ENCODE results near the gene ZIC5.

ZIC5 gene

GRCh38 chr13:99987154-99988019 lies 15.8 kb upstream of the ZIC5 start:
- Histone ChIP-seq H3K27me3 (ENCODE audit: control insufficient read depth in 5 of 5, insufficient read depth in 4 of 5, low read length in 5 of 5) (peaks cover 78 to 94% (median 90%) of the 10 kb centered on the region in 5 donors), H3K4me3 (ENCODE audit: low read depth in 1 of 5, low read length in 5 of 5) (no peak overlapping the region), H3K27ac (ENCODE audit: low read depth, low read length) (no peak overlapping the region), H3K4me1 (ENCODE audit: control insufficient read depth in 5 of 5, insufficient read depth in 5 of 5, low read length in 5 of 5) (peaks cover 0 to 30% (median 23%) of the 10 kb centered on the region in 5 donors), H3K9ac (ENCODE audit: low read length in 5 of 5) (no peak overlapping the region), H3K36me3 (ENCODE audit: control insufficient read depth in 5 of 5, insufficient read depth in 5 of 5, low read length in 5 of 5) (no peaks in the 10 kb centered on the region), H3K9me3 (ENCODE audit: control insufficient read depth in 5 of 5, low read length in 5 of 5) (no peaks in the 10 kb centered on the region)

DNA sequence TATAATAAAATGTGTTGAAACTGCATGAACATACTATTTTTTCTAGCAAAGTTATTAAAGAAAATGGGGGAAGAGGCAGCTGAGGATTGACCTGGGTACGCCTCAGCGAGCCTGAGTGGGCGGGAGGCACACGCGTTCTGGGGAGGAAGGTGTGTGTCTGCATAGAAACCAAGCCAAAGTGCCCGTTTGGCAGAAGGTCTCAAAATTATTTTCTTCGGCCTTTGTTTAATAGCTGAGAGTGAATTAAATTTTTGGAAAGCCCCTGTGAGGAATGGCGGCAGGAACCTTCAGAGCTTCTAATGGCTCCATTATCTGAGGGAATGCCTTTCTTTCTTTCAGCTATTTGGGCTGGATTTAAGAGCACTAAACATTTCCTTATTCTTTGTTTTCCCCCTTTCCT lies 15.2 kb upstream of the ZIC5 start:
- no peaks in the 10 kb centered on the region for H3K36me3 ChIP-seq (ENCODE audit: control insufficient read depth in 5 of 5, insufficient read depth in 5 of 5, low read length in 5 of 5)
- no peaks in the 10 kb centered on the region for H3K9me3 ChIP-seq (ENCODE audit: control insufficient read depth in 5 of 5, low read length in 5 of 5)
- H3K4me3 ChIP-seq (ENCODE audit: low read depth in 1 of 5, low read length in 5 of 5): no peak overlapping the region
- peaks cover 72 to 88% (median 86%) of the 10 kb centered on the region in 5 donors for H3K27me3 ChIP-seq (ENCODE audit: control insufficient read depth in 5 of 5, insufficient read depth in 4 of 5, low read length in 5 of 5)
- H3K27ac ChIP-seq (ENCODE audit: low read depth, low read length): no peak overlapping the region
- H3K9ac ChIP-seq (ENCODE audit: low read length in 5 of 5): no peak overlapping the region
- peaks cover 0 to 36% (median 23%) of the 10 kb centered on the region in 5 donors for H3K4me1 ChIP-seq (ENCODE audit: control insufficient read depth in 5 of 5, insufficient read depth in 5 of 5, low read length in 5 of 5)

DNA sequence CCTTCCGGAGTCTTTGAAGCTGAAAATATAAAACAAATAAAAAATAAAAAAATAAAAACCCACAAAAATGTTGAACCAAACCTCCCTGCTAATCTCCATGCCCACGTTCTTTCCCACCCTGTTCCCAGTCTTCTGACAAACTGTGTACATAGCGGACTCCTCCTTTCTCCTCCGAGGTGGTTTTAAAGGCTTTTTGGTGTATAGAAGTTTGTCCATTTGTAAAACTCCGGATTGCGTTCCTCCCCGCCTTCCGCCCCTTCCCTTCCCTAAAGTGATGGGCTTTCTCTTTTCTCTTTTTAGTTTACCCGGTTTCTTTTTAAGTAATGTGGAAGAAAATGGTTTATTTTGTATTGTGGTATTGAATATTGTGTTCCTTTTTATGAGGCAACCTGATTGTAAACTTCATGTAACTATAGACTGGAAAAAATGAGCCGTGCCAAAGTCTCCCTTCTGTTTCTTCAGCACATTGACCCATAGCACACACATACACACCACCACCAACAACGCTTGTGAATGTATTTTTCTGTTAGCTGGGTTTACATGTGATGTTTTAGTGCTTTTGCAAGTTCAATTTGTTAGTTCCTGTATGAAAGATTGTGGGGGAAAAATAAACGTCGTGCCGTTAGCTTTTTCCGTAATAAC lies 14.4 kb upstream of the ZIC5 start:
- Histone ChIP-seq H3K36me3 (ENCODE audit: control insufficient read depth in 5 of 5, insufficient read depth in 5 of 5, low read length in 5 of 5) (no peaks in the 10 kb centered on the region), H3K27me3 (ENCODE audit: control insufficient read depth in 5 of 5, insufficient read depth in 4 of 5, low read length in 5 of 5) (peaks cover 65 to 84% (median 80%) of the 10 kb centered on the region in 5 donors), H3K4me3 (ENCODE audit: low read depth in 1 of 5, low read length in 5 of 5) (no peak overlapping the region), H3K4me1 (ENCODE audit: control insufficient read depth in 5 of 5, insufficient read depth in 5 of 5, low read length in 5 of 5) (peaks cover 0 to 41% (median 23%) of the 10 kb centered on the region in 5 donors), H3K9me3 (ENCODE audit: control insufficient read depth in 5 of 5, low read length in 5 of 5) (no peaks in the 10 kb centered on the region), H3K9ac (ENCODE audit: low read length in 5 of 5) (no peak overlapping the region), H3K27ac (ENCODE audit: low read depth, low read length) (no peak overlapping the region)

DNA sequence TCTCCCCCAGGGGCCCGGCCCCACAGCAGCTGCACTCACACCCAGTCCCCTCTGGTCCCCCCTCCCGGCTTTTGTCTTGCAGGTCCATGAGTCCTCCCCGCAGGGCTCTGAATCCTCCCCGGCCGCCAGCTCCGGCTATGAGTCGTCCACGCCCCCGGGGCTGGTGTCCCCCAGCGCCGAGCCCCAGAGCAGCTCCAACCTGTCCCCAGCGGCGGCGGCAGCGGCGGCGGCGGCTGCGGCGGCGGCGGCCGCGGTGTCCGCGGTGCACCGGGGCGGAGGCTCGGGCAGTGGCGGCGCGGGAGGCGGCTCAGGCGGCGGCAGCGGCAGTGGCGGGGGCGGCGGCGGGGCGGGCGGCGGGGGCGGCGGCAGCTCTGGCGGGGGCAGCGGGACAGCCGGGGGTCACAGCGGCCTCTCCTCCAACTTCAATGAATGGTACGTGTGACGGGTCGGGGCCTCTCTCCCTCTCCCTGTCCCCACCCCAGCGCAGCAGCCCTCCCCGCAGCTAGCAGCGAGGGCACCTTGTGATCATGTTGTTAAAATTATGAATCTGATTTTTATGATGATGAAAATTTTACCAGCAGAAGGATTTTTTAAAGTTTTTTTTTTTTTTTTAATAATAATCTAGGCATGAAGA lies 13.8 kb upstream of the ZIC5 start:
- Histone ChIP-seq H3K4me3 (ENCODE audit: low read depth in 1 of 5, low read length in 5 of 5) (no peak overlapping the region), H3K27me3 (ENCODE audit: control insufficient read depth in 5 of 5, insufficient read depth in 4 of 5, low read length in 5 of 5) (peaks cover 59 to 77% (median 74%) of the 10 kb centered on the region in 5 donors)

GRCh38 chr13:99984461-99985240 lies 13.1 kb upstream of the ZIC5 start:
- Histone ChIP-seq H3K4me3 (ENCODE audit: low read depth in 1 of 5, low read length in 5 of 5) (no peak overlapping the region), H3K27ac (ENCODE audit: low read depth, low read length) (no peak overlapping the region), H3K36me3 (ENCODE audit: control insufficient read depth in 5 of 5, insufficient read depth in 5 of 5, low read length in 5 of 5) (no peaks in the 10 kb centered on the region), H3K9me3 (ENCODE audit: control insufficient read depth in 5 of 5, low read length in 5 of 5) (no peaks in the 10 kb centered on the region), H3K4me1 (ENCODE audit: control insufficient read depth in 5 of 5, insufficient read depth in 5 of 5, low read length in 5 of 5) (peaks cover 0 to 38% (median 23%) of the 10 kb centered on the region in 5 donors), H3K9ac (ENCODE audit: low read length in 5 of 5) (no peak overlapping the region), H3K27me3 (ENCODE audit: control insufficient read depth in 5 of 5, insufficient read depth in 4 of 5, low read length in 5 of 5) (peaks cover 59 to 77% (median 74%) of the 10 kb centered on the region in 5 donors)

More for the DNA sequence above, 13.8 kb upstream of the ZIC5 start:
- Histone ChIP-seq H3K9me3 (ENCODE audit: control insufficient read depth in 5 of 5, low read length in 5 of 5) (no peaks in the 10 kb centered on the region), H3K27ac (ENCODE audit: low read depth, low read length) (no peak overlapping the region), H3K9ac (ENCODE audit: low read length in 5 of 5) (no peak overlapping the region), H3K36me3 (ENCODE audit: control insufficient read depth in 5 of 5, insufficient read depth in 5 of 5, low read length in 5 of 5) (no peaks in the 10 kb centered on the region), H3K4me1 (ENCODE audit: control insufficient read depth in 5 of 5, insufficient read depth in 5 of 5, low read length in 5 of 5) (peaks cover 0 to 38% (median 23%) of the 10 kb centered on the region in 5 donors)

GRCh38 chr13:99983499-99984401 lies 12.2 kb upstream of the ZIC5 start:
- Histone ChIP-seq H3K36me3 (ENCODE audit: control insufficient read depth in 5 of 5, insufficient read depth in 5 of 5, low read length in 5 of 5) (no peaks in the 10 kb centered on the region), H3K27me3 (ENCODE audit: control insufficient read depth in 5 of 5, insufficient read depth in 4 of 5, low read length in 5 of 5) (peaks cover 60 to 77% (median 73%) of the 10 kb centered on the region in 5 donors), H3K4me1 (ENCODE audit: control insufficient read depth in 5 of 5, insufficient read depth in 5 of 5, low read length in 5 of 5) (peaks cover 0 to 35% (median 22%) of the 10 kb centered on the region in 5 donors), H3K27ac (ENCODE audit: low read depth, low read length) (no peak overlapping the region), H3K9me3 (ENCODE audit: control insufficient read depth in 5 of 5, low read length in 5 of 5) (no peaks in the 10 kb centered on the region), H3K4me3 (ENCODE audit: low read depth in 1 of 5, low read length in 5 of 5) (no peak overlapping the region), H3K9ac (ENCODE audit: low read length in 5 of 5) (no peak overlapping the region)

DNA sequence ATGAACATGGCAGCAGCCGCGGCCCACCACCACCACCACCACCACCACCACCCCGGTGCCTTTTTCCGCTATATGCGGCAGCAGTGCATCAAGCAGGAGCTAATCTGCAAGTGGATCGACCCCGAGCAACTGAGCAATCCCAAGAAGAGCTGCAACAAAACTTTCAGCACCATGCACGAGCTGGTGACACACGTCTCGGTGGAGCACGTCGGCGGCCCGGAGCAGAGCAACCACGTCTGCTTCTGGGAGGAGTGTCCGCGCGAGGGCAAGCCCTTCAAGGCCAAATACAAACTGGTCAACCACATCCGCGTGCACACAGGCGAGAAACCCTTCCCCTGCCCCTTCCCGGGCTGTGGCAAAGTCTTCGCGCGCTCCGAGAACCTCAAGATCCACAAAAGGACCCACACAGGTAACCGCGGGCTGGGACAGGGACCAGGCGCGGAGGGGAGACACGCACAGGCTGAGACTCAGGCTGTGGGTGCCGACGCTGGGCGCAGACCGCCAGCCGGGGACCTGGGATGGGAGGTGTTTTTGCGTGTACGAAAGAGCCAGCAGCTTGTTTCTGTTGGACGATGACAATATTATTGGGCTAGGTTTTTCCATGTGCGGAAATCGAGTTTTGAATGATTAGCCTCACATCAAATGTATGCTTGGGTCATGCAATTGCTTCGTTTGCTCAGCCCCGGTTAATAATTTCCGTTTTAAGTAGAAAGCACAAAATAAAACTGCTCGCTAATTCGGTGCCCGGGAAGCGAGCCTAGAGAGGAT lies 11.3 kb upstream of the ZIC5 start:
- H3K27me3 ChIP-seq (ENCODE audit: control insufficient read depth in 5 of 5, insufficient read depth in 4 of 5, low read length in 5 of 5): peaks cover 61 to 78% (median 75%) of the 10 kb centered on the region in 5 donors
- no peaks in the 10 kb centered on the region for H3K9me3 ChIP-seq (ENCODE audit: control insufficient read depth in 5 of 5, low read length in 5 of 5)
- no peaks in the 10 kb centered on the region for H3K36me3 ChIP-seq (ENCODE audit: control insufficient read depth in 5 of 5, insufficient read depth in 5 of 5, low read length in 5 of 5)
- H3K4me1 ChIP-seq (ENCODE audit: control insufficient read depth in 5 of 5, insufficient read depth in 5 of 5, low read length in 5 of 5): peaks cover 0 to 39% (median 22%) of the 10 kb centered on the region in 5 donors
- H3K9ac ChIP-seq (ENCODE audit: low read length in 5 of 5): no peak overlapping the region
- no peak overlapping the region for H3K27ac ChIP-seq (ENCODE audit: low read depth, low read length)
- H3K4me3 ChIP-seq (ENCODE audit: low read depth in 1 of 5, low read length in 5 of 5): peak overlapping the region in 1 of 5 donors; percentile 59

DNA sequence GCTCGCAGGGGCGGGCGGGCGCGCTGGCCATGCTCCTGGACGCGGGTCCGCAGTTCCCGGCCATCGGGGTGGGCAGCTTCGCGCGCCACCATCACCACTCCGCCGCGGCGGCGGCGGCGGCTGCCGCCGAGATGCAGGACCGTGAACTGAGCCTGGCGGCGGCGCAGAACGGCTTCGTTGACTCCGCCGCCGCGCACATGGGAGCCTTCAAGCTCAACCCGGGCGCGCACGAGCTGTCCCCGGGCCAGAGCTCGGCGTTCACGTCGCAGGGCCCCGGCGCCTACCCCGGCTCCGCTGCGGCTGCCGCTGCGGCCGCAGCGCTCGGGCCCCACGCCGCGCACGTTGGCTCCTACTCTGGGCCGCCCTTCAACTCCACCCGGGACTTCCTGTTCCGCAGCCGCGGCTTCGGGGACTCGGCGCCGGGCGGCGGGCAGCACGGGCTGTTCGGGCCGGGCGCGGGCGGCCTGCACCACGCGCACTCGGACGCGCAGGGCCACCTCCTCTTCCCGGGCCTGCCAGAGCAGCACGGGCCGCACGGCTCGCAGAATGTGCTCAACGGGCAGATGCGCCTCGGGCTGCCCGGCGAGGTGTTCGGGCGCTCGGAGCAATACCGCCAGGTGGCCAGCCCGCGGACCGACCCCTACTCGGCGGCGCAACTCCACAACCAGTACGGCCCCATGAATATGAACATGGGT lies 10.6 kb upstream of the ZIC5 start:
- Histone ChIP-seq H3K36me3 (ENCODE audit: control insufficient read depth in 5 of 5, insufficient read depth in 5 of 5, low read length in 5 of 5) (no peaks in the 10 kb centered on the region), H3K27ac (ENCODE audit: low read depth, low read length) (no peak overlapping the region), H3K9ac (ENCODE audit: low read length in 5 of 5) (no peak overlapping the region), H3K9me3 (ENCODE audit: control insufficient read depth in 5 of 5, low read length in 5 of 5) (no peaks in the 10 kb centered on the region), H3K4me3 (ENCODE audit: low read depth in 1 of 5, low read length in 5 of 5) (peak overlapping the region in 3 of 5 donors; percentile 22 to 59 (median 37)), H3K27me3 (ENCODE audit: control insufficient read depth in 5 of 5, insufficient read depth in 4 of 5, low read length in 5 of 5) (peaks cover 61 to 78% (median 74%) of the 10 kb centered on the region in 5 donors), H3K4me1 (ENCODE audit: control insufficient read depth in 5 of 5, insufficient read depth in 5 of 5, low read length in 5 of 5) (peaks cover 0 to 39% (median 22%) of the 10 kb centered on the region in 5 donors)

Measured in subcutaneous abdominal adipose tissue (tissue), 5 donors.